ENCODE measurements around the gene SLU7.

The SLU7 gene

DNA sequence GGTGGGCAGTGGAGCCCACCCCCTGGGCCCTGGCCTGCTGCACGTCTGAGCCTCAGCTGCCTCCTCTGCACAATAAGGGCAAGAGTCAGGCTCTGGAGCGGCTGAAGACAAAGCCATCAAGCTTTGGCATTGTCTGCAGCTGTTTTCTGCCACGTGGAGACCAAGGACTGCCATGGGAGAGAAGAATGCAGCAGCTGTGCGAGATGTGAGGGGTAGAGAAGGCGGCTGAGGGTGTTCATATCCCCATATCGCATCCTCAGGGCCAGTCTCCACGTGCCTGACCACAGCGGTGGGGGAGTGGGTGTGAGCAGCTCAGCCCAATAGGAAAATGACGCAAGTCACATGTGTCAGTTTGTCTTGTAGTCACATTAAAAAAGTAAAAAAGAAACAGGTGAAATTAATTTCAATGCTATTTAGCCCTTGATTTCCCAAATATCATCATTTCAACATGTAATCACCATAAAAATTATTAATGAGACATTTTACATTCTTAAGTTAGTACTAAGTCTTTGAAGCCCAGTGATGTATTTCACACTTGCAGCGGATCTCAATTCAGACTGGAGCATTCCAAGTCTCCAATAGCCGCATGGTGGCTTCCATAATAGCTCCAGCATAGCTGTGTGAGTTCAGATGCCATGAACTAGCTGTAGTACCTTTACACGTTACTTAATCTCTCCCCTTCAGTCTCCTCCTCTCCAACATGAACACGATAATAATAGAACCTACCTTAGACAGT, 55.1 kb downstream of the SLU7 start:
- DNase-seq = no peak

DNA sequence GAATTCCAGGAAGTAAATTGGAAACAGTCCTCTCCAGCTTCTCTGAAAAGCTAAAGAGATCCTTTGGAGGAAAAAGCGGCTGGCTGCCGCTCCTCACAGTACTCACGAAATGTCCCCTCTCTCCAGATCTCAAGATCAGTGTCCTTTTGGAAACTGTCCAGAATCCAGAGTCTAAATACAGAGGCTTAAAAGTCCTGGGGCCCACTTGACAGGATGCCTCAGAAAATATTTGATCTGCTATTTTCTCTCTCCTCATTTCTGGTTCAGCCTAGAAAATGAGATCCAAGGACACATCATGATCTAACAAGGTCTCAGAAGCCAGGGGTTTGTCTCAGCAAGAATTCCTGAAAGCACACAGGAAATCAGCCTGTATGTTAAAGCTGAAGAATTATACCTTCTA, 55.7 kb downstream of the SLU7 start:
- no peak for DNase-seq

DNA sequence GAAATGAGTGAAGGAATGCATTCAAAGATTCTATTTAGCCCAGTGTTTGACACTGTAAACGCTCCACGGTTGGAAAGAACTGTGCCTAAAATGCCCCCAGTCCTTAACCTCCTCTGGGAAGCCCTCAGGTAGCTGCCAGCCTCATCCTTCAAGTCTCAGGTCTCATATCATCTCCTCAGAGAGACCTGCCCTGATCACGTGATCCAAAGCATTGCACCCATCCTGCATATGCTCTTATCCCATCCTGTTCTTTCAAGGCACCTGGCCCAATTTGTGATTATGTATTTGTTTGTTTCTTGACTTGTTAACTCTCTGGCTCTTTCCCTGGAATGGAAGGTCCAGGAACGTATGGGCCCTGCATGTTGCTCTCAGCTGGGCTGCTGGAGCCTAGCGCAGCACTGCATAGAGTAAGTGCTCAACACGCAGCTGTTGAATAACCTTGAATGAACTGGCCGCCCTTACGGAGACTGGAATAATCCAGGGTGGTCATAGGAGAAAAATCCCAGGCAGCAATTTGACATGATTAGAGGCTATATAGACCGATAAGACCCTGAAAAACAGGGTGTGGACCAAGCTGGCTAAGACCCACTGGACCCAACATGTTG, 57.2 kb downstream of the SLU7 start:
- DNase-seq = no peak

DNA sequence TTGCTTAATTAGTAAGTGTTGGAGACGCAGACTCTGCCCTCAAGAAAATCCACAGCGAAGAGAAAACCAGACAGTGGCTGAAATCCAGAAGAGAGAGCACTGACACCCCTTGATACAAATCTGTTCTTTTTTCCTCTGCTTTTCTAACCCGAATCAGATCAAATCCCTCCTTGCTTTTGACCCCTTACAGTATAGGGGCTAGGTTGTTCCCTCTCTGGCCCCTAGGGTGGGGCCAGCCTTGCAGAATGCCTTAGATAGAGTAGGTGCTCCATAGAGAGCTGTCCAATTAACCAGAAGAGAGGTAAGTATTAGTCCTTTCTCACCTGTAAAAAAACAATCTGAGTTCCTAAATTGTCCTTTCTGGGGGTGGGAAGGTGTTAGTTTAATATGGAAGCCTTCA, 58.6 kb downstream of the SLU7 start:
- no peak for DNase-seq

DNA sequence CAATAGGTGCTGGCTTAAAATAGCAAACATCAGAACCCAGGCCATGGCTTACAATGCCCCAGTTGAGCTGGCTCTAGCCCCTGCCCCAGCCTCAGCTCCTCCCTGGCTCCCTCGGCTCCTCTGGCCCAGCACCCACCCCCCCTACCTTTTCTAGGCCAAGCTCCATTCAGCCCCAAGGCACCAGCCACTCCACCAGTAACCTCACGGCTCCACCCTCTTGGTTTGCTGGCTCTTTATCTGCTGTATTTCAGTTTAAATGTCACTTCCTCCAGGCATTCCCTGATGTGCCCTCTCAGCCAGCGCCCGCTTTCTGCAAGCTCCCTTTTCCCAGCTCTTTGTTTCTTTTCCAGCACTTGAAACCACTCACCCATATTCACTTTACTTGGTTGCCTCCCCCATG, 59.1 kb downstream of the SLU7 start:
- DNase-seq = no peak

DNA sequence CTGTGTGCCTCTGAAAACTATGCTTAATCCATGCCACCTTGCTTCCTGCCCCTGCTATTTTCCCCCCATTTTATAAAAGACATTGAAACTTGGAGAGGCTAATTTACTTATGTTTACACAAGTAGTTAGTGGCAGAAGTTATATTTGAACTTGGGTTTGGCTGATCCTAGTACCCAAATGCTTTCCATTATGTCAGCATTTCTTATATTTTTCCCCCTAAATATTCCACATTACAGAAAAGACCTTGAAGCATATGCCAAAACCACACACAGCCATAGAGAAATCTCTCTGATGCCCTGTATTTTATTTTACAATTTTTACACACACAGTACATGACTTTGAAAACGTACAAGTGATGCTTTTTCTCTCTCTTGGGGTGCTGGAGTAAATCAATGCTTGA, 59.6 kb downstream of the SLU7 start:
- DNase-seq = no peak

DNA sequence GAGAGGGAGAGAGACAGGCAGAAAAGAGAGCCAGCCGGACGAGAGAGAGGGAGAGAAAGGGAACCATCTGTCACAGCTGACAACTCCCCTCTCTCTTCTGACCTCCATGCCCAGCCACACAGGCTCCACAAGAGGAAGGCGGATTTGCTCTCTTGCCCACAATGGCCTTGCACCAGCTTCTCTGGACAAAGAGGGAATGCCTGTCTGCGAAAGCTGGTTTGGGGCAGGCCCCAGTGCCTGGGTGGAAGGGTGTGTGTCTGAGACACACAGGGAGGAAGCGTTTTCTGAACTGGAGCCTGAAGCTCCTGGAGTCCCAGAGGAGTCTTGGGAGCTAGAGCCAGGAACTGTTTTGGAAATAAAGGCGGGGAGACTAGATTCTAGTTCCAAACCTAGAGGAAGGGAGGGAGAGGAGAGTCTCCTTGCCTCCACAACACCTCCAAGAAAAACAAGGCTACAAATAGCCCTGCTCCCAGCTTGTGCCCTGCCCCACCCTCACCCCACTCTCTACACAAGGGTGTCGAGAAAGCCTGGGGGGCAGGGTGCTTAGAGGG, 60.9 kb downstream of the SLU7 start:
- no peak for DNase-seq

GRCh38 chr5:160357394-160357793, 61.5 kb downstream of the SLU7 start:
- no peak for DNase-seq

GRCh38 chr5:160356550-160357347, 62.1 kb downstream of the SLU7 start:
- DNase-seq = no peak

- DNase-seq = no peak
These were observed 64.2 kb downstream of the SLU7 start for GRCh38 chr5:160354666-160355065.

GRCh38 chr5:160353379-160353778, 65.5 kb downstream of the SLU7 start:
- no peak for DNase-seq

GRCh38 chr5:160352308-160352707, 66.6 kb downstream of the SLU7 start:
- no peak for DNase-seq

All from activated effector memory CD4-positive, alpha-beta T cell treated with Interleukin-2 at 50 U/mL for 16 hours (primary cell).